ENCODE results near the gene CLTRN.
A peak's percentile ranks its signal among the peaks of the same experiment; 100 is the strongest.
"Not testable (repeated sequence)": the region's sequence is repeated elsewhere in the genome, so short reads cannot be mapped to it uniquely, and the experiment has no call there.

The CLTRN gene

DNA sequence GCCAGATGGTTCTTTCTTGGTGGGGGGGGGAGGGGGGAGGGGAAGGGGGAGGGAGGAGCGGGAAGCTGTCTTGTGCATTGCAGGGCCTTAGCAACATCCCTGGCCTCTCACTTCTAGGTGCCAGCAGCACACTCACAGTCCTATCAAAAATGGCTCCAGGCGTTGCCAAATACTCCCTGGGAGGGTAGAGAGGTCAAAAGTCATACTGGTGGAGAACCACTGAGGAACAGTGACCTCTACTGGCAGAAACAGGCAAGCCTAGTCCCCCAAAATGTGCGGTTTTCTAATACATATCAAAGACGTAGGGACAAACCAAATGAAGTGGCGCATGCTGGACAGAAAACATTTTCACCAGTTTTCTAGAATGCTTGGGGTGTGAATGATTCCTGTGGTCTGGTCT is 17.1 kb downstream of the CLTRN start:
- DNase-seq (ENCODE audit: low read depth, low spot score), result not testable (repeated sequence)

DNA sequence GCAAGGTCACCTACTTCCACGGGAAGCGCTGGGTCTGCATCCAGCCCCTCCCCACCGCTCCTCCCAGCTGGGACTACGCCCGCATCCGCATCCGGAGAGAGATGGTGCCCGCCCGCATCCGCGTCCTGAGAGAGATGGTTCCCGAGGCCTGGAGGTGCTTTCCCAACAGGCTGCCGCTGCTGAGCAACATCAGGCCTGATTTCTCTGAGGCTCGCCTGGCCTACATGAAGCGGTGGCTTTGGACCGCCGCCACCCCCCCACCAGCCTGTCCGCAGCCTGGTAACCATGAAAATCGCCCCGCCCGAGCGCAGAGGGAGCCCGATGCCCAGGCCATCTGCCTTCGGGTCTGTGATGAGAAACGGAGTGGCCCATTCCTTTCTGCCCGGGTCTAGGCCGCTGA is 18.1 kb downstream of the CLTRN start:
- DNase-seq (ENCODE audit: low read depth, low spot score), result no peak

DNA sequence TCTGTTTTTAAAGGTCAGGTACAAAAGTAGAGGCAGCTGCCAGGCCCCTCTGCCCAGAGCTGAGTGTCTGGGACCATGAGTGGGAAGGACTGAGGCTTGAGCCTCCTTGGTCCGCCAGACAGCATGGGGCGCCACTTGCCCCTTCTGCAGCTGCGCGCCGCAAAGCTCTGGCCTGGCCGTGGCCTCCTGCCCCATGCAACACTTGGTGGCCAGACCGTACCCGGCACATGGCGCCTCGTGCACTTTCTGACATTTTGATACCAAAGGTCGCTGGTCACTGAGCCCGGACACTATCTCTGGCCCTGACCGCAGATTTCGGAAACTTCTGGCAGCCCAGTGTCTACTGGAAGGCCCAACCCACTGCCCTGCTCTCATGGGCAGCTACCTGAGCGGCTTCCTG is 18.6 kb downstream of the CLTRN start:
- no peak for DNase-seq (ENCODE audit: low read depth, low spot score)

DNA sequence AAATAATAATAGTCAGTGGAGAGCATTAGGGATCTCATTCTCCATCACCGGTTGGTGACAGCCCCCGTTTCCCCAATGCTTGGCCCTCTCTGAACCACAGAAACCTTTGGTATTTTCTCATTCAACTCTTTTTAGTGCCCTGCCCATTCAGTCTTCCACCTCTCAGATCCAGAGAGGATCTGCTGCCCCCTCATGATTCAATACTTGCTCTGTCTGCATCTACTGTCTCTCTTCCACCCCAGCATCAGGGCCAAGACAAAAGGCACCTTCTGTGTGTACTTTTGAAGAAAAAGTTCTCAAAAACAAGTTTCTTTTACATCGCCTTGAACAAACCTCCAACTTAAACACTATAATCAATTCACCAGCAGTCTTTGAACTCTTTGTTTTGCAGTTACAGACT is 19.3 kb downstream of the CLTRN start:
- DNase-seq (ENCODE audit: low read depth, low spot score), result no peak

DNA sequence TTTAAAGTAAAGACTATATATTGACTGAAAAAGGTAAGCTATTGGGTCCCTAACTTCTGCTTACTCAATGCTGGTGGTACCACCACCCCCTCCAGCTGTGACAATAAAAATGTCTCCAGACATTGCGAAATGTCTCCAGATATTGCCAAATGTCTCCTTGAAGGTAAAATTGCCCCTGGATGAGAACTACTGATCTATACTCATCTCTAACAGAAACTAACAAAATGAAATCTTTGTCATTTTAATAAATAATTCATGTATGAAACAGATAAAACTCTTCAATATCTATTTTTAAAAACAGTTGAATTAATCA is 20.1 kb downstream of the CLTRN start:
- DNase-seq (ENCODE audit: low read depth, low spot score), result no peak

DNA sequence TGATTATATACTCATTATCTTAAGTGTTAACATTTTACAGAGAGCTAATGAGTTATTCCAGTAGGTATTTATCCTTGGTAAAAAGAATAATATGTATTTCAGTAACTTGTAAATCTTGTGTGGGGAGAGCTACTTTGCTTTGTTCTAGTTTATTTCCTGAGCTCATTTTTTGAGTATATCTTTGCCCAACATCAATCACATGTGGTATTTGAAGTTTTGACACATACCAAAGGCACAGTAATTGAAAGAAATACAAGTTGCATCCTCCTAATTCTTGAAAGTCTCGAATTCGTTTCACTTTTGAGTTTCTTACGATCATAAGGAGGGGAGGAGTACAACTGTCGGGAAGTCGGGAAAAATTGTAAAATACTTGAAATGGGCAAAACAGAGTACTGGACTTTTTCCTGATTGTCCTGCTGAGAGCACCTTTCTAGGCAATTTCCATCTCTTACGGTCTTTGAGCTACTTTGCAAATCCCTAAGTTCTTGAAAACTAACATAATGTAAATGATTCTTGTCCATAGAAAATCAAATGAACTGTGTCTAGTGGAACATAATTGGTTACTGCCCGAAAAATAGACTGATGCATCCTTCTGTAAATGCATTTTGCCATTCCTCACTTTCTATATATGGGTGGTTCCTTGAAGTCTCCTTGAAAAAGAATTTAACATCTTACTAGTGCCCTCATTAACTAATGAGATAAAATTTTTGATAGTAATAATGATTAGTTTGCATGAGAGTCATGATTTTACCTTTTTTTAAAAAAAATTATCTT is 20.6 kb downstream of the CLTRN start:
- DNase-seq (ENCODE audit: low read depth, low spot score), result no peak

DNA sequence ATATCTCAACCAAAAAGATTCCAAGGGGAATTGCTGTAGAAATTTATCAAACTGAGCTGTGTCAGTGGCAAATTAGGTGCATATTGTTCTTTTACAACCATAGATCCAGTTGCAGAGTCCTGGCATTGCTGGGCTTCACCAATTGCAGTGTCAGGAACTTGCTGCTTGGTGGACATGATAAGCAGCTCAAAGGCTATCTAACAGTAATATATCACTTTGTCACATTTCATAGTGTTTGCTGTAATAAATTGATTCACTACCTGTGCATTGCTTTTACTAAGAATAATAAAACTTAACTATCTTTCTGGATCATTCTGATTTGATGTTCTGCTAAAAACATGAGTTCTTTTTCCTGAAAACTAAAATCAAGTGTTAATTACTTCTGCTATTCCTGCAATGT is 33.0 kb downstream of the CLTRN start:
- DNase-seq (ENCODE audit: low read depth, low spot score), result no peak

DNA sequence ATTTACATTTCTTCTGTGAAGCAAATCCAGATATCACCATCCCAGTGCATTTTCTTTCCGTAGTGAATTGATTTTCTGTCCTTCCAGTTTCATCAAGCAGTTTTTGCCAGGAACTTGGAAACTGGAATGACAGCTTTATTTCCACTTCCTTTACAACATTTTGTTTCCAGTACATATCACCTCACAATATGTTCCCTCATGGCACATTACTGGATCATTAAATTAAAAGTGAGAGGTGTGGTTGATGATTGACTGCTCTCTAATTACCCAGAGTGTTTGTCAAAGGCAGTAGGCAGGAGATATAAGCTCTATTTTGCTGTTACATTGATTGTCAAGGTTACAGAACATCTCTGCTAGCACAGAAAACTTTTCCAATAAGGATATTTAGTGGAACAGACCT is 41.6 kb downstream of the CLTRN start:
- no peak for DNase-seq (ENCODE audit: low read depth, low spot score)

DNA sequence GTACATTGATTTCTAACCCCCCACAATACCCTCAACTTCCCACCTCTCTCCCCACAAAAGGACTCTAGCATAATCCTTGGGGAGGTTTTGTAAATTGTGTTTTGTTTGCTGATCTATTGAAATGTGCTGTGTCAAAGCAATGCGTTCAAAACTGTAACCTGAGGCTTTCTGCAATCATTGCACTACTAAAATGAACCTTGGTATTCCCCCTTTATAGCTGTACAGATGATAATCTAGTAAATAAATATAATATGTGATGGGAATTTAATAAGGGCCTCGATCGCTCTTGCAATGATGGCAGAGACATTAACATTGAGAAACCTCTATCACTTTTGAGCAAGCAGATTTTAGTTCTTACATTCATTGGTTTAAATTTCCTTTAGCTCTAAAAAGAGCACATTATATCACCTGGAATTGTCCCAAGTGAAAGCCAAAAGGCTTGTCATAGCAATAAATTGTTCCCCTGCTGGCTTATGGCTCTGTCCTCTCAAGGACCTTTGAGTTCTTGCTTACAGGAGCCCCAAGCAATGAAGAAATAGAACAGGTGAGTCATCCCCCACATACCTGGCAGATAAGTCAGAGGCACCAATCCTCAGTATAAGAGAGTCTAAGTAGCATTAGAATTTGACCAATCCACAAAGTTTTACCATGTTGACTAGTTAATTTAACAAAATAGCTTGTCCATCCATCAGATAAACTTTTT is 45.4 kb downstream of the CLTRN start:
- DNase-seq (ENCODE audit: low read depth, low spot score), result peak; percentile 2

DNA sequence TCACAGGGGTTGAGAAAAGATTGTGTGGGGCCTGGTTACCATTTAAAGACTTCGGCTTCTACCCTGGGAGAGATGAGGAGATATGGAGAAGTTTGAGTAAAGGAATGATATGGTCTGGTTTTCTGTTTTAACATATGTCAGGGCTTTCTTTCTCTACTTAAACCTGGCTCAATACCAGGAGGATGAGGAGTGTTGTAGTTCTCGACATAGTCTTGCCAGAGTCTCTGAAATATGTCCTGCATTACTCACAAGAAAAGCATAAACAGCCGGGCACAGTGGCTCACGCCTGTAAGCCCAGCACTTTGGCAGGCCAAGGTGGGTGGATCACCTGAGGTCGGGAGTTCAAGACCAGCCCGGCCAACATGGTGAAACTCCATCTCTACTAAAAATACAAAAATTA is 47.5 kb downstream of the CLTRN start:
- no peak for DNase-seq (ENCODE audit: low read depth, low spot score)

DNA sequence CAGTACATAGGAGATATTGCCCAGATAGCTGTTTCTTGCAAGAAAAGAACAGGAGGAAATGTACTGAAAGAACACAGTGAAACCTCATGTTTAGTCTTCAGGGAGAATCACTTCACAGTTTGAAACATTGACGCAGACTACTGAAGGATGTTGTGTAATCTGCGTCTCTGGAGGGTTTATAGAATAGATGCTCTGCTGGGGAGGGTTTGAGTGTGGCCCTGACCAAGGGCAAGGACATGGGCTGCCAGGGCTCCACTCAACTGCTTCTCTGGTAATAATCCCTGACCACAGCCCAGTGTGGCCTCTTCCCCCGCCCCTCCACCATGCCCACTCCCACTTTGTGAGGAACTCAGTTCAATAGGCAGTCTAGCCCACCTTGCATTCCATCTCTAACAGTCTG is 48.1 kb downstream of the CLTRN start:
- no peak for DNase-seq (ENCODE audit: low read depth, low spot score)

DNA sequence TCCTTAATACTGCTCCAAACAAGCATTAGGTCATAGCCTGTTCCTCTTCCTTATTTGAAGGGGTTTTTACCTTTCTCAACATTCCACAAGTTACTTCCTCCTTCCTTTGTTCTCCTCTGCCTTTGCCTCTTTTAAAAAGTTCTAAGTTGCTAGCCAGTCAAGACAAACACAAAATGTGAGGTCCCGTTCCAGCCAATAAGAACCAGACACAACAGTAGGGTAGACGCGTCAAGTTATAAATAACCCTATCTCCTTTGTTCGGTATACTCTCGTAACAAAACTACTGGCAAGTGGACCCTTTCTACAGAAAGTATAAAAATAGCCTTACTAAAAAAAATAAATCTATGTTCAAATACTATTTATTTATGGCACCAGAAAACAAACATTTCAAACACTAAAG is 57.5 kb downstream of the CLTRN start:
- DNase-seq (ENCODE audit: low read depth, low spot score), result no peak

DNA sequence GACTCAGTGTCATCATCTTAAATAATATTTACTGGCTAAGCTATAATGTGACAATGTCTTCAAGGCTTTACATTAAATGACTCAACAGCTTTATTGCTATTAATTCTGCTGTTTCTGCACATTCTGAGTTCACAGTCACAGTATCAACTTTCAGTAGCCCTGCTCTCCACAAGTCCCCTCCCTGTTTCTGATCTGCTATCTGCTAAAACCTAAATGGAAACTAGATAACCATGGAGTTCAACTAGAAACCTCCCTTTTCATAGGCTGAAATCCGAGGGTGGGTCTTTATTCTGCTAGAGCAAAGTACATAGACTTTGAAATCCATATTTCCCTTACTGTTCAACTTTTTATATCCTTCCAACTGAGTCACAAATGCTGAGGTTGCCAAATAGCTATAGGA is 58.5 kb downstream of the CLTRN start:
- DNase-seq (ENCODE audit: low read depth, low spot score), result no peak

DNA sequence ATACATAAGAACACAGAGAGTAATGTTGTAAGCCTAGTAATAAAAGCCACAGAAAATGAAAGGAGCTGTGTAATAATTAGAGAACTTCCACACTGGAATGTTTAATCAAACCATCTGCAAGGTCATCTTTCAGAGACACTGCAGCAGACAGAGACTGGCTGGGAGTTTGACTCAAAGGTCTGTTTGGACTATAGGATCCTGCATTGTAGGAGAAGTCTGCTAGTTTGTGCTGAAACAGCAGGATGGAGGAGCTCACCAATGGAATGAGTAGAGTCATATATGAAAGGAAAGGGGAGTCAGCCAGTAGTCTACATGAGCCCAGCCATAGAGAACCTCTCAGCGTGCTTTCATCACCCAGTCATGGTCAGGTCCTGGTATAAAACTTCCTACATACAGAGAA is 59.4 kb downstream of the CLTRN start:
- no peak for DNase-seq (ENCODE audit: low read depth, low spot score)

DNA sequence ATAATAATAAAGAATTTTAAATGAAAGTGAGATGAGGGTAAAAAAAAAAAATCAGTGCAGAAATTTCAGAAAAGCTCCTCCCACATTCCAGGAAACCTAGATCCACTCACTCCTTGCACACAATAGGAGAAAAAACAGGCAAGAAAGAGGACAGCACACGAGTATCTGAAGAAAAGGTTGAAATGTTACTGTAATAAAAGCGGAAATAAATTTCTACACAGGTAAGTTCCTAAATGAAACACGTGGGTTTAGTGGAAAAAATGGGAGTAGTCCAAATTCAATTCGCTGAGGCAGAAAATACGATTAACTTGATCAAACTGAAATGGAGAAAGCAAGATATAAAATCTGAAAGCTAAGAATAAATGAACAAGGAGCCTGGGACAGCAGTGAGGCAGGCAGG is 61.8 kb downstream of the CLTRN start:
- no peak for DNase-seq (ENCODE audit: low read depth, low spot score)

DNA sequence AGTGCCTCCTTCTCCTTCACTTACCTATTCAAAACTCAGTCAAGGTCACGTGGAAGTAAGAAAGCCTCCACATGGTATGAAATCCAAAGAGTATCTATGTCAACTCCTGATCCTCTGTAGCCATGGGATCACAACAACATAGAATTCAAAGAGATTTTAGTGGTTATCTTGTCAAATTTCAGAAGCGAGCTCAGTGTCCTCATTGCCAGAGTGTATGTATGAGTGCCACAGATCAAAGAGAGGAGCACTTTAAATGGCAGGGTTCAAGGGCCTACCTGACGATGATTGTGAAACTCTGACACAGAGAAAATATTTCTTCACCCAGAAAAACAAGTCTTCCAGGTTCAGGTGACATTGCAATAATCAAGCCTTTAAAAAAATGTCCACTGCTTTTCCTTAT is 62.7 kb downstream of the CLTRN start:
- no peak for DNase-seq (ENCODE audit: low read depth, low spot score)

DNA sequence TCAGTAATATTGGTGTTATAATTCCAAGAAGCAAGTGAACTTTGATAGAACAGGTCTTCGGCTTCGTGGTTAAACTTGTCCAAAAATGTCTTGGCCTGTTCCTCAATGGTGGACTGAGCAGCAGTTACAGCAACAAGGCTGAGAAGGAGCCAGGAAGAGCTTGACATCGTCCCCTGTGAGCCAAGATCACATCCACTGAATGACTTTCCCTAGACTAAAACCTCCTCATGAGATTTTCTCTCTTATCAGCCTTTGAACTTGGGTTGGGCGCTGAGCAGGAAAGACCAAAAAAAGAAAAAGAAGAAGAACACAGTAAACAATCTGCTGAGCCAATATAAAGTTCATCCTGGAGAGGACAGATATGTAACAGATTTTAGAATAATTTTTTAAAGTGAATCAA is 63.9 kb downstream of the CLTRN start, which contains the start of gene ACE2:
TSS of gene ACE2 (minus strand) at position 216 of the 400 bp plus-strand sequence. CDS start at position 167, 49 bp downstream.
- DNase-seq (ENCODE audit: low read depth, low spot score), result no peak

DNA sequence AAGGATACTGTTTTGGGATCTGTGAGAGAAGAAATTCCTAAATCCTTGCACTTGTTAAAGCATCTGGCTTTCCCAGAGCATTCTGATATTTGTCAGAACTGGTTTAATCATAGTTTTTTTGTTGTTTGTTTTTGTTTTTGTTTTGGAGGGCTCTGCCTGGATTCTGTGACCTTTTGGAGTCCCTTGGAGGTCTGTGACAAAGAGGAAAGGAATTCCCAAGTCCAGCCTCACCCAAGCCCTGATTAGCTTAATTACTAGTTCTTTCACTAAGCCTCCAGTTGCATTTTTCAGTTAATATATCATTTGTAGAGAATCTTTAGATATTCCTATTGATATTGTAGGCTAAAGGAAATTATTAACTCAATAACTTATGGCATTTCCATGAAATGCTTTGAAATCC is 64.6 kb downstream of the CLTRN start:
- DNase-seq (ENCODE audit: low read depth, low spot score), result no peak

DNA sequence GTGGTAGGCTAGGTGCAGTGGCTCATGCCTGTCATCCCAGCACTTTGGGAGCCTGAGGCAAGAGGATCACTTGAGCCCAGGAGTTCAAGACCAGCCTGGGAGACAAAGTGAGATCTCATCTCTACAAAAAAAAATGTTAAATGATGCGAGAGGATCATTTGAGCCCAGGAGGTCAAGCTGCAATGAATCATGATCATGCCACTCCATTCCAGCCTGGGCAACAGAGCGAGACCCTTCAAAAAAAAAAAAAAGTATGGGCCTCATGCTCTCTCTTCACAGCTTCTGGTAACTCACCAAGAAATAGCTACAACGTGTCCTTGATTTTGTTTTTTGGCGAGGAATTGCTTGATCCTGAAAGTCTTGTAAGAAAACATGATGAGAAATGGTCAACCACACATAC is 65.1 kb downstream of the CLTRN start:
- no peak for DNase-seq (ENCODE audit: low read depth, low spot score)

DNA sequence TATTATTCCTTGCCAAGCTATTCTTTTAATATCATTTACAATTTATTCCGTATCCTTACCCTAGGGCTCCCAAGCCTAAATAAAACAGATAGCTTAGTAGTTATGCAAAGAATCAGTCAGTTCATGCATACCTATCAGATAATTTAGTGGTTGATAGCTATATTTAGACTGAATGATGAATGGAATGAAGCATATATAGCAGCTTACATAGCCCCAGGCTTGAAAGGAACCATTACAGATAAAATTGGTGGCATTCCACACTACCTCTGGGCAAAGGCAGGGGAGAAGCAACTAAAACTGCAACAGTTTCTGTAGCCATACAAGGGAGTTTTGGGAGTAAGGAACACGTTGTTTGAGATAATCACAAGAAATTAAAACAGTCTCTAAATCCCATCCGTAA is 66.6 kb downstream of the CLTRN start:
- no peak for DNase-seq (ENCODE audit: low read depth, low spot score)

DNA sequence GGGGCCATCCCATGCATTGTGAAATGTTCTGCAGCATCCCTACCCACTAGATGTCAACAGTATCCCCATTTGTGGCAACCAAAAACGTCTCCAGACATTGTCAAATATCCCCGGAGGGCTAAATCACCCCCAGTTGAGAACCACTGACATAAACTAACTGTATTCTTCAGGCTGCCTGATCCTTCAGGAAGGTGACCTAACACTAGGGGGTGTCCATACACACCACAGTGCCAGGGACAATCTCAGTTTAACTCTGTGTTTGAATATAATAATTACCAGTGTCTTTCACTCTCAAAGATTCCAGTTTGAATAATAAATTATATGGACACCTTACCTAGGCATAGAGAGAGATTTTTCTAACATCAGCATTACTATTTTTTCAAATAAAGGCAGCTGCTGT is 70.2 kb downstream of the CLTRN start:
- DNase-seq (ENCODE audit: low read depth, low spot score), result no peak

DNA sequence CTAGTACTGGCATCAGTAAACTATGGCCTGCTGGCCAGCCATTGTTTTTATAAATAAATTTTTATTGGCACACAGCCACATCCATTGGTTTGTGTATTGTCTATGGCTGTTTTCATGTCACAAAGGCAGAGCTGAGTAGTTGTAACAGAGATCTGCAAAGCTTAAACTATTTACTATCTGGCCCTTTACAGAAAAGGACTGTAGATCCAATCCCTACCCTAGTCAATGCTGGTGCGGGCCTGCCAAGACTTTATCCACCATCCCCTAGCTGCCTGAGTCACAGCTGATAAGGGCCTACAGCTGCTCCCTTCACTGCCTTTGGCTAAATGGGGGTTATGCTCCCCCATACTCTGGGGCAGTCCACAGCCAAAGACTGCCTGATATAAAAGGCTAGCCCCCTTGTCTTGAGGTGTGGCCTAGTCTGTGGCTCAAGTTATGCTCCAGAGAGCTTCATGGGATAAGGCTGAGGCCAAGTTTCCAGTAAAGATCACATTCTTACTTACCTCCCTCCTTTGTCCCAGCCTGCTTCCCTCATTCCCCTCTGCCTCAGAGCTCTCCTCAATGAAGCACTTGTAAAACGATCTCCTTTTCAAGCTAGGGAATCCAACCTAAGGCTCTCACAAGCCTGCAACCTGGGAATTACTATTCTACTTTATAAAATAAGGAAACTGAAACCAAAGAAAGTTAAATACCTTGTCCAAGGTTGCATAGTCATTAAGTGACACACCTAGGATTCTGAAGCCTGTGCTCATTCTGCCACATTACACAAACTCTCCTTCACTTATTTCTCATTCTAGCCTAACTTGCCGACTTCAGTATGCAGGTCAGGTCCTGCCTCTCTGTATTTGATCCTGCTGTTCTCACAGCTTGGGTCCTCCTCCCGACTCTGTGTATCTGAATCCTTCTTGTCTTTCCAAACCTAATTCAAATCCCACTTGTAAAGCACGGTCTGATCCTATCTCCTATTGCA is 84.5 kb downstream of the CLTRN start:
- no peak for DNase-seq (ENCODE audit: low read depth, low spot score)

All from iPS DF 19.7 (cell line).